BLaER1 treated with 17β-estradiol and CSF1 and Interleukin-3, amounts not matched to agents 10 nM and 100 nM (cell line): Measurements from ENCODE around the gene RAB26.
A peak's percentile ranks its signal among the peaks of the same experiment; 100 is the strongest.

ENCODE experiments used
- H3K27ac ChIP-seq, 11 experiments: shearing (Covaris generic); formaldehyde crosslinking; 2 replicates each; pipeline ENCODE4 v1.8.1; 2022
- H3K27me3 ChIP-seq, 11 experiments: shearing (Covaris generic); formaldehyde crosslinking; 2 replicates each; pipeline ENCODE4 v1.8.1; 2022
- H3K36me3 ChIP-seq, 11 experiments: shearing (Covaris generic); formaldehyde crosslinking; 2 replicates each; pipeline ENCODE4 v1.8.1; 2022
- H3K4me1 ChIP-seq, 10 experiments: shearing (Covaris generic); formaldehyde crosslinking; 2 replicates each; pipeline ENCODE4 v1.8.1; 2022
- H3K4me2 ChIP-seq, 11 experiments: shearing (Covaris generic); formaldehyde crosslinking; 2 replicates each; pipeline ENCODE4 v1.8.1; 2022
- H3K4me3 ChIP-seq, 10 experiments: shearing (Covaris generic); formaldehyde crosslinking; 2 replicates each; pipeline ENCODE4 v1.8.1; 2022
- H3K9ac ChIP-seq, 11 experiments: shearing (Covaris generic); formaldehyde crosslinking; 2 replicates each; pipeline ENCODE4 v1.8.1; 2022
- H3K9me3 ChIP-seq, 11 experiments: shearing (Covaris generic); formaldehyde crosslinking; replicated peaks in 1 of 11; 2 replicates each; pipeline ENCODE4 v1.8.1; 2022
- H4K20me1 ChIP-seq, 11 experiments: shearing (Covaris generic); formaldehyde crosslinking; 2 replicates each; pipeline ENCODE4 v1.8.1; 2022
- Cebpa-rat ChIP-seq, 11 experiments: shearing (Covaris generic); IDR thresholded peaks; 2 replicates each; pipeline ENCODE4 v1.8.1; 2022

Gene RAB26

DNA sequence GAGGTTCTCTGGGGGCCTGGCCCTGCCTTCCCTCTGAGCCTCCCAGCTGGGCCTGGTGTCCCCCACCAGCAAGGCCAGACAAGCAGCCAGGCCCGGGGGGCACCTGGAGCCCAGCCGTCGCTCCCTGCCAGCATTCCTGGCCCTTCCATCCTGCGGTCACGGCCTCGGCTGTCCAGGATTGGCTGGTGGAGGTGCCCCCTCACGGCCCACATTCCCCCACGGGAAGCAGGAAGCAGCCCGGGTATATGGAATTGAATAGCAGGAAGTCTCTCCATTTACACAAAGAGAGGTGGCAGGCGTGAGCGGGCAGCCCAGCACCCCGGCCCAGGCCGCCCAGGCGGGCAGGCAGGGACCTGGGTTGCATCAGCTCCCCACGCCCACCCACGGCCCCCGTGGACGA, 21.7 kb downstream of the RAB26 start:
- Histone ChIP-seq H3K27ac (peak overlapping the region; percentile 62 to 86 (median 78)), H3K4me3 (peak overlapping the region; percentile 36 to 70 (median 58); a peak in 19 of 20 replicates), H4K20me1 (peaks cover 29 to 91% (median 54%) of the 10 kb centered on the region in 11 experiments; a peak in 21 of 22 replicates), H3K4me2 (peak overlapping the region; percentile 71 to 95 (median 88)), H3K9ac (peak overlapping the region; percentile 67 to 81 (median 78)), H3K9me3 (peaks cover 0 to 5% (median 0%) of the 10 kb centered on the region in 11 experiments; a peak in 6 of 22 replicates), H3K27me3 (no peaks in the 10 kb centered on the region), H3K36me3 (peaks cover 69 to 85% (median 77%) of the 10 kb centered on the region in 11 experiments), H3K4me1 (peaks cover 45 to 53% (median 50%) of the 10 kb centered on the region in 10 experiments)
- TF ChIP-seq Cebpa-rat (IDR thresholded peaks at IDR 0.05) = no peak

DNA sequence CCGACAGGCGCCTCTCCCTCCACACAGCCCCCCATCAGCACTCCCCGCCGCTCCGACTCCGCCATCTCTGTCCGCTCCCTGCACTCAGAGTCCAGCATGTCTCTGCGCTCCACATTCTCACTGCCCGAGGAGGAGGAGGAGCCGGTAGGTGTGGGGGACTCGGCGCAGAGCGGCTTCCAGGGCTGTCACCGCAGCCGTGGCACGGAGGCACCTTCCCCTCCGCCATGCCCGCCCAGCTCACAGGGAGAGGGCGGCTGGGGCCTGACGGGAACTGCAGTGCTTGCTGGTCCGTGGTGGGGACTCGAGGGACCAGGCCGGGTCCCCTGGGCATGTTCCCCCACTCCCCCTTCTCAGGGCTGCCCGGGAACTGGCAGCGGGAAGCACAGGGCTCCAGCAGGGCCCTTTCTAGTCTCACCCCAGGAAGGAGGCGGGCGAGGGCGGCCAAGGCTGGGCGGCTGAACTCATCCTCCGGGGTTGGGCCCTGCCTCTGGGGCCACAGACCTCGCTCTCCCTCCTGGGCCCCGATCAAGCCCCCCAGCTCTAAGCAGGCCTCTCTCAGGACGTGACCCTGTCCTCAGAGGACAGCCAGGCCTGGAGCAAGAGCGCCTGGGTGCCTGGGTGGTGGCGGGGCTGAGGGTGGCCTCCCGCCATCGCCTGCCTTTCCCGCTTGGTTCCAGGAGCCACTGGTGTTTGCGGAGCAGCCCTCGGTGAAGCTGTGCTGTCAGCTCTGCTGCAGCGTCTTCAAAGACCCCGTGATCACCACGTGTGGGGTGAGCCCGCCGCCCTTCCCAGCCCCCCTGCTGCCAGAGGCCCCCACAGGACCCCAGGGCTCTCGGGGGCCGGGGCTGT, 22.4 kb downstream of the RAB26 start:
- peak overlapping the region; percentile 36 to 70 (median 58) for H3K4me3 ChIP-seq
- TF ChIP-seq Cebpa-rat (IDR thresholded peaks at IDR 0.05) = no peak
- peak overlapping the region; percentile 71 to 95 (median 88) for H3K4me2 ChIP-seq
- H3K36me3 ChIP-seq = peaks cover 71 to 86% (median 77%) of the 10 kb centered on the region in 11 experiments
- H3K9me3 ChIP-seq = no peaks in the 10 kb centered on the region
- peaks cover 23 to 91% (median 48%) of the 10 kb centered on the region in 11 experiments; a peak in 21 of 22 replicates for H4K20me1 ChIP-seq
- H3K27me3 ChIP-seq = no peaks in the 10 kb centered on the region
- H3K9ac ChIP-seq = peak overlapping the region; percentile 67 to 81 (median 78)
- H3K4me1 ChIP-seq = peaks cover 45 to 53% (median 50%) of the 10 kb centered on the region in 10 experiments
- peak overlapping the region; percentile 62 to 86 (median 78) for H3K27ac ChIP-seq

DNA sequence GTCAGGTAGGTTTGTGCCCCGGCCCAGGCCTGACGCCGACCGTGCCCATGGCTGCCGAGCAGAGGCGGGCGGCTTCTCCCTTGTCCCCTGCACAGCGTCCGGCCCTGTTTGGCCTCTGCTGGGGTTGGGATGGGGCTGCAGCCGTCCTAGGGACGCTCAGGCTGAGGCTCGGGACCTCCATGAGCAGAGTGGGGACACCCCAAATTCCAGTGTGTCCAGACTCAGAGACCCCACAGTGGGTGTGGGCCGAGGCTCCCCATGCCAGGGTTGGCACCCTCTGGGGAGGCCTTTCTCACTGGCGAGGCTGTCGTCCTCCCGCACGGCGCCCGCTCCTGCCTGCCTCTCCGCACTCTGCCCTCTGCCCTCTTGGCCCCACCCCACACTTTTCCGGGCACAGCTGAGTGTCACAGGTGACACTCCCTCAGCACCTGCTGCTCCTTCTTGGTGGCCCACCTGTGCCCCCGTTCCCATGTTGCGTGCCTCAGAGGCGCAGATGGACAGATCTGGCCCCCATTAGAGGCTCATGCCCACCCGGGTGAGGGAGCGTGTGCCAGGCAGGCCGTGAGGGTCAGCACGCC, 23.3 kb downstream of the RAB26 start:
- Histone ChIP-seq H4K20me1 (peaks cover 15 to 90% (median 47%) of the 10 kb centered on the region in 11 experiments; a peak in 20 of 22 replicates), H3K36me3 (peaks cover 70 to 85% (median 77%) of the 10 kb centered on the region in 11 experiments), H3K4me2 (peak overlapping the region; percentile 71 to 95 (median 88); a peak in 20 of 22 replicates), H3K9ac (peak overlapping the region; percentile 67 to 81 (median 78); a peak in 19 of 22 replicates), H3K27me3 (no peaks in the 10 kb centered on the region), H3K4me3 (peak overlapping the region in 2 of 10 experiments; percentile 60 to 70; a peak in 3 of 20 replicates), H3K4me1 (peaks cover 43 to 53% (median 50%) of the 10 kb centered on the region in 10 experiments), H3K27ac (peak overlapping the region in 7 of 11 experiments; percentile 77 to 86 (median 79); a peak in 13 of 22 replicates), H3K9me3 (no peaks in the 10 kb centered on the region)
- no peak for TF ChIP-seq Cebpa-rat (IDR thresholded peaks at IDR 0.05)

DNA sequence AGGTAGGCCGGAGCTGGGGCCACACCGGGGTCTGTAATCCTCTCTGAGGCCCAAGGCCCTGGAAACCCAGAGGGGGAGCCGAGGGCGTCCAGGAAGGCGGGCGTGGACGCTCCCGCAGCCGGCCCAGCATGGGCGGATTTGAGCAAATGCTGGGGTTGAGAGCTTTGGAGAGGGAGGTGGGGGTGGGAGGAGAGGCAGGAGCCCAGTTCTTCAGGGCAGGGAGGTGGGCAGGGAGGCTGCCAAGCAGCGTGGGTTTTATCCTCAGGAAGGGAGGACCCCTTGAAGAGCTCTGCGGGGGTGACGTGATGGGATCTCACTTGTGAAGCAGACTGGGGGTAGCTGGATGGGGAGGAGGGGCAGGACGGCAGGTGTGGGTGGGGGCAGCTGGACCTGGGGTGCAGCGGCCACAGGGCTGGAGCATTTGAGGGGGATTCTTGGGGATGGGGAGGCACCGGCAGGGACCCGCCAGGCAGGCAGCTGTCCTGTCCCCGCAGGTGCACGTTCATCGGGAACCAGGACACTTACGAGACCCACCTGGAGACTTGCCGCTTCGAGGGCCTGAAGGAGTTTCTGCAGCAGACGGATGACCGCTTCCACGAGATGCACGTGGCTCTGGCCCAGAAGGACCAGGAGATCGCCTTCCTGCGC, 24.4 kb downstream of the RAB26 start:
- no peak overlapping the region for H3K9ac ChIP-seq
- peaks cover 70 to 85% (median 77%) of the 10 kb centered on the region in 11 experiments for H3K36me3 ChIP-seq

DNA sequence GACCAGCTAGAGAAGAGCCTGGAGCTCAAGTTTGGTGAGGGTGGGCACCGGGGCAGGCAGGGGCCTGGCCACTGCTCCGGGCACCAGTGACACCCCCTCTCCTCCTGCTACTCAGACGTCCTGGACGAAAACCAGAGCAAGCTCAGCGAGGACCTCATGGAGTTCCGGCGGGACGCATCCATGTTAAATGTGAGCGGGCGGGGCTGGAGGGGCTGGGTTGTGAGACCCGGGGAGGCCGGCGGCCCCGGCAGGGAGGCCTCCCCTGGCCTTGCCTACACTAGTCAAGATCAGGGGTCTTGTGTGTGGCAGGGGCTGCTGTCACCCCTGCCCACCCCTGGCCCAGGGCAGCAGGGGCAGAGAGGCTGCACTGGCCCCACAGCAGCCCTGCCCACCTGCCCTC, 24.9 kb downstream of the RAB26 start:
- H3K4me2 ChIP-seq = no peak overlapping the region
- peaks cover 31 to 37% (median 35%) of the 10 kb centered on the region in 10 experiments for H3K4me1 ChIP-seq
- H4K20me1 ChIP-seq = peaks cover 0 to 89% (median 35%) of the 10 kb centered on the region in 11 experiments; a peak in 19 of 22 replicates
- no peak for TF ChIP-seq Cebpa-rat (IDR thresholded peaks at IDR 0.05)
- H3K9me3 ChIP-seq = peaks cover 0 to 12% (median 5%) of the 10 kb centered on the region in 11 experiments; a peak in 11 of 22 replicates
- H3K36me3 ChIP-seq = peaks cover 70 to 85% (median 77%) of the 10 kb centered on the region in 11 experiments
- no peak overlapping the region for H3K27ac ChIP-seq
- H3K9ac ChIP-seq = no peak overlapping the region
- H3K27me3 ChIP-seq = no peaks in the 10 kb centered on the region
- no peak overlapping the region for H3K4me3 ChIP-seq

More for the DNA sequence above, 24.4 kb downstream of the RAB26 start:
- peaks cover 0 to 7% (median 0%) of the 10 kb centered on the region in 11 experiments; a peak in 4 of 22 replicates for H3K9me3 ChIP-seq
- TF ChIP-seq Cebpa-rat (IDR thresholded peaks at IDR 0.05) = no peak
- H3K4me1 ChIP-seq = peaks cover 36 to 43% (median 40%) of the 10 kb centered on the region in 10 experiments
- H3K4me2 ChIP-seq = no peak overlapping the region
- H3K27me3 ChIP-seq = no peaks in the 10 kb centered on the region
- no peak overlapping the region for H3K4me3 ChIP-seq
- H4K20me1 ChIP-seq = peaks cover 4 to 89% (median 40%) of the 10 kb centered on the region in 11 experiments; a peak in 19 of 22 replicates
- no peak overlapping the region for H3K27ac ChIP-seq

DNA sequence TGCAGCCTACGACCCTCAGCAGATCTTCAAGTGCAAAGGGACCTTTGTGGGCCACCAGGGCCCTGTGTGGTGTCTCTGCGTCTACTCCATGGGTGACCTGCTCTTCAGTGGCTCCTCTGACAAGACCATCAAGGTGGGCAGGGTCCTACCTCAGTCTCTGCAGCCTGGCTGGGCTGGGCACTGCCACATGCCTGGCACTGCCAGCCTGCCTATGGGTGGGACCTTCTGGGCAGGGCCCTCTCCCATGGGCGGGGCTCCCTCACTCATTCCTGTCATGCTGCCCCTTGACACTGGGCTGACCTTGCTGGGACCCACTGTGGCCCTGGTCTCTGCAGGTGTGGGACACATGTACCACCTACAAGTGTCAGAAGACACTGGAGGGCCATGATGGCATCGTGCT, 25.5 kb downstream of the RAB26 start:
- Histone ChIP-seq H3K27me3 (no peaks in the 10 kb centered on the region), H3K4me1 (peaks cover 25 to 32% (median 29%) of the 10 kb centered on the region in 10 experiments), H4K20me1 (peaks cover 0 to 86% (median 29%) of the 10 kb centered on the region in 11 experiments; a peak in 18 of 22 replicates), H3K36me3 (peaks cover 68 to 83% (median 74%) of the 10 kb centered on the region in 11 experiments), H3K9ac (no peak overlapping the region), H3K9me3 (peaks cover 0 to 14% (median 6%) of the 10 kb centered on the region in 11 experiments; a peak in 11 of 22 replicates), H3K4me2 (no peak overlapping the region), H3K27ac (no peak overlapping the region), H3K4me3 (no peak overlapping the region)
- TF ChIP-seq Cebpa-rat (IDR thresholded peaks at IDR 0.05) = no peak

DNA sequence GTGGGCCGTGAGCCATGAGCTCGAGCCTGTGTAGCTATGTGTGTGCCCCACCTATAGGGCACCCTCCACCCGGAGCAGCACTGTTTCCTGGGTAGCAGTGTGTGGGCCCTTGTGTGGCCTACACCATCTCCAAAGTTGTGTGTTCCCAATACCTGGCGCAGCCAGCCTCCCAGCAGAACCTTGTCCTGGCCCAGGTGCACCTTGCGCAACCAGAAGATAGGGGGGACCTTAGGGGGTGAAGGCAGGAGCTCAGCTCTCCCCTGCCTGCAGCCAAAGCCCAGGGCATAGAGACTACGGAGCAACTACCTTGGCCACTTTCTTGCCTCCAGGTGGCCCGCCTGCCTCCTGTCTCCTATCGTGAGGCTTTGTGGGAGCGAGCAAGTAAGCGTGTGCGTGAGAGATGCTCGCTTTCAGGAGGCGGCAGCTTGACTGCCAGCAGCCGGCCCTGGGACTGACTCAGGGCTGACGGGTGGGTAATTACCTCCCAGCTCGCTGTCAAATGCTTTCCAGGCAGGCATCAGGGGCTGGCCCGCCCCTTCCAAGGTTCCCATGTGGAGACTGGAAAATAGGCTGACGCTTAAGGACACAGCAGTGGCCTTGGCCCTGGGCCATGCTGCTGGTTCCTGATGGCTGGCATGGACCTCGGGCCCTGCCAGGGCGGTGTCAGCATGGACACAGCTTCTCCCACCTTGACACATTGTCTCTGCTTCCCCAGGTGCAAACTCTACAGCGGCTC, 26.1 kb downstream of the RAB26 start:
- Histone ChIP-seq H3K4me2 (no peak overlapping the region), H3K27me3 (no peaks in the 10 kb centered on the region), H3K27ac (no peak overlapping the region), H3K9me3 (peaks cover 0 to 14% (median 6%) of the 10 kb centered on the region in 11 experiments; a peak in 11 of 22 replicates), H3K36me3 (peaks cover 68 to 78% (median 71%) of the 10 kb centered on the region in 11 experiments), H3K4me1 (peaks cover 19 to 25% (median 23%) of the 10 kb centered on the region in 10 experiments), H3K9ac (no peak overlapping the region), H4K20me1 (peaks cover 0 to 86% (median 29%) of the 10 kb centered on the region in 11 experiments; a peak in 16 of 22 replicates), H3K4me3 (no peak overlapping the region)
- no peak for TF ChIP-seq Cebpa-rat (IDR thresholded peaks at IDR 0.05)

DNA sequence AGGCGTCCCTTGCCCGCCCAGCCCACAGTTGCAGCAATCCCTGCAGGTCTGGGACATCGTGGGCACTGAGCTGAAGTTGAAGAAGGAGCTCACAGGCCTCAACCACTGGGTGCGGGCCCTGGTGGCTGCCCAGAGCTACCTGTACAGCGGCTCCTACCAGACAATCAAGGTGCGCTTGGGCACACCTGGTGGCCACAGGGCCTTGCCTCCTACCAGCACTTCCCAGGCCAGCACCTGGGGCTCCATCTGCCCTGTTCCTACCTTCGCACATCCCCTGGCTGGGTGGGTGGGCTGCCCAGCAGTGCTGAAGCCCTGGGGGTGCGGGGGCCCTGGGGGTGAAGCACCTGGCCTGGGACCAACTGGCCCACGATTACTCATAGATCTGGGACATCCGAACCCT, 27.0 kb downstream of the RAB26 start:
- Histone ChIP-seq H3K27ac (no peak overlapping the region), H4K20me1 (peaks cover 0 to 86% (median 30%) of the 10 kb centered on the region in 11 experiments; a peak in 15 of 22 replicates), H3K36me3 (peaks cover 68 to 80% (median 71%) of the 10 kb centered on the region in 11 experiments), H3K4me3 (no peak overlapping the region), H3K27me3 (no peaks in the 10 kb centered on the region), H3K9me3 (peaks cover 0 to 14% (median 6%) of the 10 kb centered on the region in 11 experiments; a peak in 11 of 22 replicates), H3K4me1 (peaks cover 10 to 18% (median 14%) of the 10 kb centered on the region in 10 experiments), H3K4me2 (no peak overlapping the region), H3K9ac (no peak overlapping the region)
- no peak for TF ChIP-seq Cebpa-rat (IDR thresholded peaks at IDR 0.05)
